Measurements from ENCODE around the gene TSKS. TPM values are rescaled to one million over a fixed set of nuclear protein-coding genes. Genes with fewer than 3 reads are reported as not detected.

TSKS gene
- total RNA-seq, 1 donor from 2014 or later: not detected

- no peak overlapping the region for H3K4me3 ChIP-seq (ENCODE audit: insufficient read depth, low read depth, low read length)
- H3K9ac ChIP-seq (ENCODE audit: low read length): no peak overlapping the region
- FAIRE-seq: no peak
- DNase-seq (ENCODE audit: low read depth): no peak
- H3K36me3 Mint-ChIP-seq (ENCODE audit: low read depth, unreplicated experiment): peaks cover 33% of the 10 kb centered on the region
- TF ChIP-seq, protein P1, sequence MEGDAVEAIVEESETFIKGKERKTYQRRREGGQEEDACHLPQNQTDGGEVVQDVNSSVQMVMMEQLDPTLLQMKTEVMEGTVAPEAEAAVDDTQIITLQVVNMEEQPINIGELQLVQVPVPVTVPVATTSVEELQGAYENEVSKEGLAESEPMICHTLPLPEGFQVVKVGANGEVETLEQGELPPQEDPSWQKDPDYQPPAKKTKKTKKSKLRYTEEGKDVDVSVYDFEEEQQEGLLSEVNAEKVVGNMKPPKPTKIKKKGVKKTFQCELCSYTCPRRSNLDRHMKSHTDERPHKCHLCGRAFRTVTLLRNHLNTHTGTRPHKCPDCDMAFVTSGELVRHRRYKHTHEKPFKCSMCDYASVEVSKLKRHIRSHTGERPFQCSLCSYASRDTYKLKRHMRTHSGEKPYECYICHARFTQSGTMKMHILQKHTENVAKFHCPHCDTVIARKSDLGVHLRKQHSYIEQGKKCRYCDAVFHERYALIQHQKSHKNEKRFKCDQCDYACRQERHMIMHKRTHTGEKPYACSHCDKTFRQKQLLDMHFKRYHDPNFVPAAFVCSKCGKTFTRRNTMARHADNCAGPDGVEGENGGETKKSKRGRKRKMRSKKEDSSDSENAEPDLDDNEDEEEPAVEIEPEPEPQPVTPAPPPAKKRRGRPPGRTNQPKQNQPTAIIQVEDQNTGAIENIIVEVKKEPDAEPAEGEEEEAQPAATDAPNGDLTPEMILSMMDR (IDR thresholded peaks at IDR 0.05; ENCODE audit: insufficient read depth, low read depth, low read length): no peak
- TF ChIP-seq EZH2 (IDR thresholded peaks at IDR 0.05; ENCODE audit: insufficient read depth, low read length): no peak
- peaks cover 23% of the 10 kb centered on the region for H3K36me3 ChIP-seq (ENCODE audit: insufficient read depth, low read length)
- H3K4me2 ChIP-seq (ENCODE audit: low read length): no peak overlapping the region
- peaks cover 24% of the 10 kb centered on the region for H3K79me2 ChIP-seq (ENCODE audit: insufficient read depth, low read length)
- H3K27ac ChIP-seq (ENCODE audit: low read depth, low read length): no peak overlapping the region
- no peak overlapping the region for H3K27ac Mint-ChIP-seq (ENCODE audit: unreplicated experiment)
- H3K27me3 Mint-ChIP-seq (ENCODE audit: low read depth, unreplicated experiment): no peaks in the 10 kb centered on the region
- H4K20me1 ChIP-seq (ENCODE audit: insufficient read depth, low read length): peaks cover 35% of the 10 kb centered on the region
- no peaks in the 10 kb centered on the region for H3K4me1 Mint-ChIP-seq (ENCODE audit: low read depth, unreplicated experiment)
- no peaks in the 10 kb centered on the region for H3K9me3 Mint-ChIP-seq (ENCODE audit: unreplicated experiment)
- H3K4me1 ChIP-seq (ENCODE audit: insufficient read depth, low read length): peaks cover 4% of the 10 kb centered on the region
- H3K4me3 Mint-ChIP-seq (ENCODE audit: unreplicated experiment): no peak overlapping the region
- H3K27me3 ChIP-seq (ENCODE audit: insufficient read depth, low read length): no peaks in the 10 kb centered on the region
- H2AFZ ChIP-seq (ENCODE audit: low read depth, low read length): no peak overlapping the region
- H3K9me3 ChIP-seq (ENCODE audit: insufficient read depth, low read depth, low read length): no peaks in the 10 kb centered on the region
Measured at GRCh38 chr19:49792829-49793560, 29.9 kb upstream of the TSKS start.

- Histone ChIP-seq H2AFZ (ENCODE audit: low read depth, low read length) (no peak overlapping the region), H3K27ac (ENCODE audit: low read depth, low read length) (no peak overlapping the region), H3K27me3 (ENCODE audit: insufficient read depth, low read length) (no peaks in the 10 kb centered on the region), H3K79me2 (ENCODE audit: insufficient read depth, low read length) (peaks cover 30% of the 10 kb centered on the region), H3K4me3 (ENCODE audit: insufficient read depth, low read depth, low read length) (no peak overlapping the region), H3K4me2 (ENCODE audit: low read length) (no peak overlapping the region), H3K9me3 (ENCODE audit: insufficient read depth, low read depth, low read length) (no peaks in the 10 kb centered on the region), H3K36me3 (ENCODE audit: insufficient read depth, low read length) (peaks cover 19% of the 10 kb centered on the region), H4K20me1 (ENCODE audit: insufficient read depth, low read length) (peaks cover 39% of the 10 kb centered on the region), H3K4me1 (ENCODE audit: insufficient read depth, low read length) (peaks cover 5% of the 10 kb centered on the region), H3K9ac (ENCODE audit: low read length) (no peak overlapping the region)
- Mint-ChIP-seq H3K27ac (ENCODE audit: unreplicated experiment) (no peak overlapping the region), H3K4me3 (ENCODE audit: unreplicated experiment) (no peak overlapping the region), H3K27me3 (ENCODE audit: low read depth, unreplicated experiment) (no peaks in the 10 kb centered on the region), H3K4me1 (ENCODE audit: low read depth, unreplicated experiment) (no peaks in the 10 kb centered on the region), H3K36me3 (ENCODE audit: low read depth, unreplicated experiment) (peaks cover 29% of the 10 kb centered on the region), H3K9me3 (ENCODE audit: unreplicated experiment) (no peaks in the 10 kb centered on the region)
- FAIRE-seq (no peak), DNase-seq (ENCODE audit: low read depth) (no peak)
- TF ChIP-seq EZH2 (IDR thresholded peaks at IDR 0.05; ENCODE audit: insufficient read depth, low read length): no peak
- TF ChIP-seq, protein P1 (IDR thresholded peaks at IDR 0.05; ENCODE audit: insufficient read depth, low read depth, low read length): no peak
Measured at GRCh38 chr19:49791776-49792445, 28.8 kb upstream of the TSKS start.

DNA sequence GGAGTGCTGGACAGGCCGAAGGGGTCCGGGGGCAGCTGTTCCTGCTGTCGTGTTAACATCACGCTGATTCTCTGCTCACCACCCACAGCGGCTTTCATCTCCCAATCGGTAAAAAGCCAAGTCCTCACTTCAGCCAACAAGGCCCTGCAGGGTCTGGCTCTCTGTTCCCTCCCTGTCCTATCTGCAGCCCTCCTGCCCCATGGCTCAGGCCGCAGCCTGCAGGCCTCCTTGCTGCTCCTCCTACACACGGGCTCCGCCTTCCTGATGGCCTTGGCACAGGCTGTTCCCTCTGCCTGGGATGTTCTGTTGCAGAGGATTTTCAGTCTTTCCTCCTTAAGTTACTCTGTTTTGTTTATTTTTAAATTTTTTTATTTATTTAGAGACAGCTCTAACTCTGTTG is 27.8 kb upstream of the TSKS start:
- H3K27me3 Mint-ChIP-seq (ENCODE audit: low read depth, unreplicated experiment): no peaks in the 10 kb centered on the region
- Histone ChIP-seq H3K4me1 (ENCODE audit: insufficient read depth, low read length) (peaks cover 12% of the 10 kb centered on the region), H3K9ac (ENCODE audit: low read length) (no peak overlapping the region), H3K27me3 (ENCODE audit: insufficient read depth, low read length) (no peaks in the 10 kb centered on the region), H4K20me1 (ENCODE audit: insufficient read depth, low read length) (peaks cover 42% of the 10 kb centered on the region), H2AFZ (ENCODE audit: low read depth, low read length) (no peak overlapping the region), H3K4me2 (ENCODE audit: low read length) (no peak overlapping the region), H3K36me3 (ENCODE audit: insufficient read depth, low read length) (peaks cover 11% of the 10 kb centered on the region), H3K4me3 (ENCODE audit: insufficient read depth, low read depth, low read length) (no peak overlapping the region), H3K79me2 (ENCODE audit: insufficient read depth, low read length) (peaks cover 36% of the 10 kb centered on the region), H3K27ac (ENCODE audit: low read depth, low read length) (no peak overlapping the region), H3K9me3 (ENCODE audit: insufficient read depth, low read depth, low read length) (no peaks in the 10 kb centered on the region)
- no peaks in the 10 kb centered on the region for H3K9me3 Mint-ChIP-seq (ENCODE audit: unreplicated experiment)
- no peak overlapping the region for H3K27ac Mint-ChIP-seq (ENCODE audit: unreplicated experiment)
- FAIRE-seq (no peak), DNase-seq (ENCODE audit: low read depth) (no peak)
- H3K36me3 Mint-ChIP-seq (ENCODE audit: low read depth, unreplicated experiment): peaks cover 25% of the 10 kb centered on the region
- no peak for TF ChIP-seq EZH2 (IDR thresholded peaks at IDR 0.05; ENCODE audit: insufficient read depth, low read length)
- TF ChIP-seq, protein P1 (IDR thresholded peaks at IDR 0.05; ENCODE audit: insufficient read depth, low read depth, low read length): no peak
- no peak overlapping the region for H3K4me3 Mint-ChIP-seq (ENCODE audit: unreplicated experiment)
- H3K4me1 Mint-ChIP-seq (ENCODE audit: low read depth, unreplicated experiment): peaks cover 7% of the 10 kb centered on the region

All from astrocyte (in vitro differentiated cells and primary cell).